ENCODE measurements around the gene PRPSAP1. TPM values are rescaled to one million over a fixed set of nuclear protein-coding genes. Genes with fewer than 3 reads are reported as not detected.

PRPSAP1 gene
- total RNA-seq, 1 experiment from 2014 or later = 38.4 TPM

DNA sequence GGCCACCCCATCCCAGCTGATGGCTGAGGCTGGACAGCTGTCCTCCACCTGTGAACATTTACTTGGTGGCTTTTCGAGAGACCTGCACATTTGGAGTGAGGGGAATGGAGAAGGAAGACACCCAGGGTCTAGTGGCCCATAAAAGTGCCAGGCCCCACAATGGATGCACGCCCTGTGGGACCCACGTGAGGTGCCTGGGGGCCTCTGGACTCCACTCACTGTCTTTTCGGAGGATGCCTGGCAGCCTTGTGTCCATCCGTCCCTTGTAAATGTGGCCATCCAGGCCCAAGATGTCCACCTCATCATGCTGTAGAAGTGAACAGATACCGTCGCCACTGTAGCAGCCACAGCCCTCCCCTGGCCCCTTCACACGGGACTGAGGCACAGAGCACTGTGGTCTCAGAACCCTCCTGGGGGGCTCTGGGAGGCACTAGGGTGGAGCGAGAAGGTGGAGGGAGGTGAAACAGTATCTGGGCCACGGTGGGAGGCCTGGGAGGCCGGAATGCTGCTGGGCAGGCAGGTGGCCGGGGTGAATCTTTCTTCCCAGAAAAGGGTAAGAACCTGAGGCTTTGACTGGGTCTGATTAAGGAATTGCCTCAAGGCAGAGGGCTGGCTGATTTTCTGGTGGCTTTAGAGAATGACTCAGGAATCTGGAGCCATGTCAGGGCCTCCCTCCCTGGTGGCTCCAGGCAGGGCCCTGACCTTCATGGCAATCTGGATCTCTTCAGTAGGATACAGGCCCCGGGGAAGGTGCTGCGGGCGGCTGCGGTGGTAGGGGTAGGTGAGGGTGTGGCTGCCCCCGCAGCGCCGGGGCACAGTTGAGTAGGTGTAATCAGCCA, 77.0 kb downstream of the PRPSAP1 start:
- Histone ChIP-seq H3K23ac (ENCODE audit: insufficient read length, low read depth, low read length) (no peak overlapping the region), H2AK5ac (ENCODE audit: insufficient read length, low read length) (no peak overlapping the region), H4K8ac (replicated peaks; ENCODE audit: insufficient read length, low read depth, low read length) (no peak overlapping the region), H3T11ph (ENCODE audit: low read length) (no peak overlapping the region), H2BK20ac (ENCODE audit: low read depth, low read length, poor library complexity, severe bottlenecking) (no peak overlapping the region), H2AFZ (ENCODE audit: low read length) (no peak overlapping the region), H2BK12ac (ENCODE audit: insufficient read length, low read depth, low read length) (no peak overlapping the region), H3K4me1 (ENCODE audit: insufficient read depth, low read length) (no peaks in the 10 kb centered on the region; the same call in 1 of the 2 replicates), H3K23me2 (ENCODE audit: insufficient read length, low read depth, low read length, poor library complexity, severe bottlenecking) (no peaks in the 10 kb centered on the region), H3K79me2 (ENCODE audit: insufficient read depth, low read length) (no peaks in the 10 kb centered on the region), H3K9me3 (ENCODE audit: control insufficient read depth, low read depth, low read length) (no peaks in the 10 kb centered on the region), H3K4ac (ENCODE audit: low read depth, low read length) (no peak overlapping the region), H4K5ac (ENCODE audit: insufficient read length, low read depth, low read length) (no peak overlapping the region), H3K79me1 (ENCODE audit: insufficient read depth, low read depth, low read length, poor library complexity, severe bottlenecking) (no peaks in the 10 kb centered on the region), H4K20me1 (ENCODE audit: control insufficient read depth, insufficient read depth, insufficient read length) (no peaks in the 10 kb centered on the region), H2BK120ac (ENCODE audit: low read depth, low read length, poor library complexity, severe bottlenecking) (no peak overlapping the region), H2BK15ac (ENCODE audit: low read depth, low read length) (no peak overlapping the region), H3K9ac (ENCODE audit: extremely low read depth, insufficient read length, low read length) (no peak overlapping the region), H2BK5ac (ENCODE audit: insufficient read length, low read length) (no peak overlapping the region), H3K27ac (ENCODE audit: insufficient read length, low read depth, low read length) (no peak overlapping the region), H3K4me2 (ENCODE audit: insufficient read depth, insufficient read length, low read length) (no peak overlapping the region), H3K14ac (ENCODE audit: insufficient read depth, low read length) (no peak overlapping the region), H4K91ac (ENCODE audit: insufficient read length, low read depth, low read length) (no peak overlapping the region), H3K27me3 (ENCODE audit: insufficient read depth, low read length) (no peaks in the 10 kb centered on the region), H3K56ac (ENCODE audit: insufficient read length, low read depth, low read length) (no peak overlapping the region), H3K18ac (ENCODE audit: insufficient read length, low read depth, low read length) (no peak overlapping the region)
- Mint-ChIP-seq H3K9me3 (no peaks in the 10 kb centered on the region), H3K36me3 (ENCODE audit: insufficient read depth in 1 of 3, low read depth in 3 of 3) (no peaks in the 10 kb centered on the region), H3K4me3 (no peak overlapping the region), H3K4me1 (peaks cover 6 to 21% of the 10 kb centered on the region in 2 experiments), H3K27ac (peak overlapping the region; percentile 81 to 94 (median 92); a peak in 4 of 7 replicates), H3K27me3 (ENCODE audit: low read depth) (peaks cover 1% of the 10 kb centered on the region; the same call in 1 of the 2 replicates)
- DNase-seq = no peak
- TF ChIP-seq, protein P1, sequence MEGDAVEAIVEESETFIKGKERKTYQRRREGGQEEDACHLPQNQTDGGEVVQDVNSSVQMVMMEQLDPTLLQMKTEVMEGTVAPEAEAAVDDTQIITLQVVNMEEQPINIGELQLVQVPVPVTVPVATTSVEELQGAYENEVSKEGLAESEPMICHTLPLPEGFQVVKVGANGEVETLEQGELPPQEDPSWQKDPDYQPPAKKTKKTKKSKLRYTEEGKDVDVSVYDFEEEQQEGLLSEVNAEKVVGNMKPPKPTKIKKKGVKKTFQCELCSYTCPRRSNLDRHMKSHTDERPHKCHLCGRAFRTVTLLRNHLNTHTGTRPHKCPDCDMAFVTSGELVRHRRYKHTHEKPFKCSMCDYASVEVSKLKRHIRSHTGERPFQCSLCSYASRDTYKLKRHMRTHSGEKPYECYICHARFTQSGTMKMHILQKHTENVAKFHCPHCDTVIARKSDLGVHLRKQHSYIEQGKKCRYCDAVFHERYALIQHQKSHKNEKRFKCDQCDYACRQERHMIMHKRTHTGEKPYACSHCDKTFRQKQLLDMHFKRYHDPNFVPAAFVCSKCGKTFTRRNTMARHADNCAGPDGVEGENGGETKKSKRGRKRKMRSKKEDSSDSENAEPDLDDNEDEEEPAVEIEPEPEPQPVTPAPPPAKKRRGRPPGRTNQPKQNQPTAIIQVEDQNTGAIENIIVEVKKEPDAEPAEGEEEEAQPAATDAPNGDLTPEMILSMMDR (conservative IDR thresholded peaks at IDR 0.05) = no peak
- no CpG with 5 or more reads among the region's 19 CpGs for WGBS (ENCODE audit: extremely low coverage, insufficient read length, low lambda C conversion rate)

All from H9 (cell line).